ENCODE data around the gene KRTAP10-1.

KRTAP10-1 gene

DNA sequence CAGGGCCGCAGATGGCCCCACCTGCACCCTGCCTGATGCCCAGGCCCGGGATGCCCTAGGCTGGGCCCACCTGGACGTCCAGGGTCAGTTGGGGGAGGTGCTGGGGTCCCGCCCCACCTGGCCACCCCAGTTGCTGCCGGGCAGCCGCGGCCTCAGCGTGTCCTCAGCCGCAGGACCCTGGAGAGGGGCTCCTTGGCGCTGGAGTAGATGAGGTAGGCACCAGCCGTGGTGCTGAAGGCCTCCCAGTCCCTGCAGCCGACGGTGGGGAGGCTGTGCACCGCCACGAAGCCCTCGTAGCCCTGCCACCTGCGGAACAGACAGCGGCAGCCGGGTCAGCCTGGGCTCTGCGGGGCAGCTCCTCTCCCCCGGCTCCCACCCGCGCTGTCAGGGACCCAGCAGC, 40.4 kb downstream of the KRTAP10-1 start:
- TF ChIP-seq, protein P1, sequence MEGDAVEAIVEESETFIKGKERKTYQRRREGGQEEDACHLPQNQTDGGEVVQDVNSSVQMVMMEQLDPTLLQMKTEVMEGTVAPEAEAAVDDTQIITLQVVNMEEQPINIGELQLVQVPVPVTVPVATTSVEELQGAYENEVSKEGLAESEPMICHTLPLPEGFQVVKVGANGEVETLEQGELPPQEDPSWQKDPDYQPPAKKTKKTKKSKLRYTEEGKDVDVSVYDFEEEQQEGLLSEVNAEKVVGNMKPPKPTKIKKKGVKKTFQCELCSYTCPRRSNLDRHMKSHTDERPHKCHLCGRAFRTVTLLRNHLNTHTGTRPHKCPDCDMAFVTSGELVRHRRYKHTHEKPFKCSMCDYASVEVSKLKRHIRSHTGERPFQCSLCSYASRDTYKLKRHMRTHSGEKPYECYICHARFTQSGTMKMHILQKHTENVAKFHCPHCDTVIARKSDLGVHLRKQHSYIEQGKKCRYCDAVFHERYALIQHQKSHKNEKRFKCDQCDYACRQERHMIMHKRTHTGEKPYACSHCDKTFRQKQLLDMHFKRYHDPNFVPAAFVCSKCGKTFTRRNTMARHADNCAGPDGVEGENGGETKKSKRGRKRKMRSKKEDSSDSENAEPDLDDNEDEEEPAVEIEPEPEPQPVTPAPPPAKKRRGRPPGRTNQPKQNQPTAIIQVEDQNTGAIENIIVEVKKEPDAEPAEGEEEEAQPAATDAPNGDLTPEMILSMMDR (IDR thresholded peaks at IDR 0.05; ENCODE audit: control extremely low read depth, extremely low read depth, low read depth, missing control alignments), result no peak
- ChIA-PET CTCF (interaction anchor here (1.4 kb wide), 1 partner anchor 10 kb away, joined by 5 read pairs; no protein-coding TSS in a partner anchor), POLR2A (no interaction called here)
- no peak for DNase-seq (ENCODE audit: extremely low spot score)

DNA sequence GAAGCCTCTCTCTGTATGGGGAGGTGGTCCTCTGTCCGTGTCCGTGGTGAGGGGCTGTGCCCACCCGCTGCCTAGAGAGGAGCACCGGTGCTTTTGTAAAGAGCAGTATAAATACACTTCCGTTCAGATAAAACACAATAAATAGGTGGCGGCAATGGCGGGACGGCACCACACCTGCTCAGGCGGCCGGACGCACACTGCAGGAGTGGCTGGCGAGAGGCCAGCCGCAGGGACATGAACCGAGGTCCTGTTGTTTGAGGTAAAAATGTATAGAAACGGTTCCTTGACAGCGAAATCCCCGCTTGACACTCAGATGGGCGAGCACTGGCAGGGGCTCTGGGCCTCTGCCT, 40.8 kb downstream of the KRTAP10-1 start:
- ChIA-PET POLR2A (no interaction called here), CTCF (interaction anchor here (1.4 kb wide), 1 partner anchor 11 kb away, joined by 5 read pairs; no protein-coding TSS in a partner anchor)
- no peak for DNase-seq (ENCODE audit: extremely low spot score)
- TF ChIP-seq, protein P1 (IDR thresholded peaks at IDR 0.05; ENCODE audit: control extremely low read depth, extremely low read depth, low read depth, missing control alignments), result no peak

DNA sequence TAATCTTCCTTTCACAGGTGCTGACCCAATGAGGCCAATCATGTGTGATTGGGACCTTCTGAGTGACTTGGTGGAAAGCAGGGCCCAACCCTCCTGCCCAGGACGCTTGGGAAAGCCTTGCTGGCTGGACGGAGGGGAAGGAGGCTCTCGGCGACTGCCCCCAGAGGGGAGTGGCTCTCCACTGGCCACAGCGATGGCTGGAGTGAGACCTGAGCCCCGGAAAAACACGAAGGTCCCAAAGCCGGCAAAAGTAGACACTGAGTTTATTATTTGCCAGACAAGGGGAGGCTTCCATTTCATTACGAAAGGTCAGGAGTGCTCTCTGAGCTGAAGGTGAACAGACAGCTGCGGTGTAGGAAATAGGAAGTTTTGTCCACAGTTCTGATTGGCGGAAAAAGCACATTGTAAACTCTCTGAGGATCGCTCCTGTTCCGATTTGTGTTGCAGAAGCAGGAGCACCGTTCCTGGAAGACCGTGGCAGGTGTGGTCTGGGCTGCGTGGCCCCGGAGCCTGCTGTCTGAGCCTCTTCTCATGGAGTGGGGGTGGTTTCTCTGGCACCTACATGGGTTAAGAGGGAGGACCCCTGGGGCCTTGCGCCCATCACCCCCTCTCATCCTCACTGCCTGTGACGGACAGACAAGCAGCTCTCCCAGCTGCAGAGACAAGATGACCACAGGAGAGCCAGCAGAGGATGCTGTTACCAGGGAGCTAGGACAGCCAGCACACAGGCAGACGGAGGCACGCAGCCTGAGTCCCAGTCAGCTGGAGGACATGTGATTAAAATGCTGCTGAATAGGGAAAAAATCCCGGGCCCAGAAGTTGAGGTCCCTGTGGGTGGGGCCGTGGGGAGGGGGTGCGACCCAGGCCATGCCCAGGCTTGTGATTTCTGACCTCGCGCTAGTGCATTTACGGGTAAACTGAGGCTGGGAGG, 41.5 kb downstream of the KRTAP10-1 start:
- ChIA-PET POLR2A (no interaction called here), CTCF (interaction anchor here (1.4 kb wide), 1 partner anchor 11 kb away, joined by 5 read pairs; no protein-coding TSS in a partner anchor)
- DNase-seq (ENCODE audit: extremely low spot score), result no peak
- TF ChIP-seq, protein P1 (IDR thresholded peaks at IDR 0.05; ENCODE audit: control extremely low read depth, extremely low read depth, low read depth, missing control alignments), result no peak

DNA sequence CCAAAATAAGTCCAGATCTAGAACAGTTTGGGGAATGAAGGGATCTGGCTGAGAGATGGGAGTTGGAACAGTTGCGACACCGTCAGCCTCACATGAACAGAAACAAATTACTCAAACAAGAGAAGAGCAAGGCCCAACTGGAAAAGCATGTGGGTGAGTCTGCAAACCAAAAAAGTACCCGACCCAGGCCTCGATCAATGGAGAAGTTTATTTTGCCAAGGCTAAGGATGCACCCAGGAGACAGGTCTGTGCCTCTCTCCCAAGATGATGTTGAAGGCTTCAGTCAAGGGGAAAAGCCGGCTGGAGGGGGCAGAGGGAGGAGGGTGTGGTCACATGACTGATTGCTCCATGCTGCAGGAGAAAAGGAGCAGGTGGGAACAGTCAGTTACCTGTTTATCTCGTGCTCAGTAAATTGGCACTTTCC, 42.3 kb downstream of the KRTAP10-1 start:
- CTCF ChIA-PET, result no interaction called here
- POLR2A ChIA-PET, result no interaction called here
- DNase-seq (ENCODE audit: extremely low spot score), result no peak
- TF ChIP-seq, protein P1 (IDR thresholded peaks at IDR 0.05; ENCODE audit: control extremely low read depth, extremely low read depth, low read depth, missing control alignments), result no peak

DNA sequence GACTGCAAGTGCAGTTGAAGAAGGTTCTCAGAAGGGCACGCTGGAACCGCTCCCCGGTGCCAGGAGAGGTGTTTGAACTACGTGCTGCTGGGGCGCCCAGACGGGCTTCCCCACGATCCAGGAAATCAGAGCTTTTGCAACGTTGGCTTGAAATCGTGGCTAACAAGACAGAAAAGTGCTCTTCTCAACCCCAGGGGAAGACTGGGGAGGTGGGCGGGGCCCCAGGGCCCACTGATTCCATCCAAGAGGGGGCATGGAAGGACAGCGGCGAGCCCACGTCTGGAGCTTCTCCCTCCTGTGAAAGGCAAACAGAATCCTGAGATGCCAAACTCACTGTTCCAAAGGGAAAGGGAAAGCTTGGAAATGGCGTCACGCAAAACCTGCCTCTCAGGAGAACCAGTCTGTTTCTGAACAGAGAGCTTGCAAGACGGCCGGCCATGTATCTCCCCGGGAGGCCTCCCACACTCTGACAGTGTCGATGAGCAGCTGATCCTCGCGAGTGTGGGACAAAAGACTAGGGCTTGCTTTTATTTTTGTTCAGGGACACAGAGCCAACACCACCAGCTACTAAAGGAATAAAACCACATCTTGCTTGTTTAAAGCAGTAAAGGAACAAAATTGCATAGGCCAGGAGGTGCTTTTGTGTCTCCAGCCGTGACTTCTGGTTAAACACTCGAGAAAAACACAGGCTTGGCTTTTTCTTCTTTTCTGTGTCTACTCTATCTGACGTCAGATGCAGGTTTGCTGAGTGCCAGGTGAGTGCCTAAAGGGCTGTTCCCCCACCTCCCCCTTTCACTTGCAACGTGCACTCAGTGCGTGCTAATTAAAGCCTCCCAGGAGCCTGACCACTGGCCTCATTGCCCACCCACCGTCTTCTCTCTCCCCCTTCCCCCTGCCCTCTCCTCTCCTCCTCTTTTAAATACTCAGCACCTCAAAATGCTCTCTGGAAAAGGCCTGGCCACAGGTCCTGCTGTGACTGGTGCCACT, 43.1 kb downstream of the KRTAP10-1 start:
- POLR2A ChIA-PET, result no interaction called here
- CTCF ChIA-PET, result interaction anchor here (1.5 to 2.4 kb wide), 2 partner anchors 14 to 297 kb away, joined by 7 to 8 read pairs; no protein-coding TSS in a partner anchor
- TF ChIP-seq, protein P1 (IDR thresholded peaks at IDR 0.05; ENCODE audit: control extremely low read depth, extremely low read depth, low read depth, missing control alignments), result no peak
- DNase-seq (ENCODE audit: extremely low spot score), result no peak

All from GM10248 (cell line).